OCI-LY7 (cell line): ENCODE results near the gene CST6. TPM values are rescaled to one million over a fixed set of nuclear protein-coding genes. Genes with fewer than 3 reads are reported as not detected.

Source experiments
- BruUV-seq: library from RNA; stranded (reverse); fragments of 400-500 nt; replicated peaks from 2 replicates; lab custom pipeline; 2021; lab: Mats Ljungman, UMichigan
- CTCF ChIA-PET: fragments of 300-600 bp; sonication (Branson Sonifier 250); formaldehyde crosslinking; loops from one replicate; lab custom pipeline; 2022; ENCODE audit warnings: antibody characterized with exemption; ENCODE audit not compliant: unreplicated experiment; lab: Charles Lee
- POLR2A ChIA-PET: fragments of 300-600 bp; sonication (Branson Sonifier 250); formaldehyde crosslinking; loops from one replicate; lab custom pipeline; 2022; ENCODE audit warnings: antibody characterized with exemption; lab: Charles Lee
- DNase-seq: peaks from one replicate; pipeline ENCODE4 v3.0.0-alpha.2; 2015; ENCODE audit warnings: low spot score
- H2AFZ ChIP-seq: fragments of 200-600 bp; sonication (generic), shearing (Covaris generic); 2 replicates; pipeline ENCODE4 v1.6.1; 2014; ENCODE audit warnings: mild to moderate bottlenecking, antibody characterized with exemption, low read length, moderate library complexity
- H3K27ac ChIP-seq: fragments of 200-600 bp; sonication (generic); 2 replicates; pipeline ENCODE4 v1.5.1; 2014; ENCODE audit warnings: mixed run types, low read depth, mild to moderate bottlenecking, moderate library complexity, low read length, inconsistent platforms; ENCODE audit not compliant: poor library complexity, severe bottlenecking
- H3K36me3 ChIP-seq: fragments of 200-600 bp; sonication (generic); 2 replicates; pipeline ENCODE4 v1.6.1; 2014; ENCODE audit warnings: mild to moderate bottlenecking, antibody characterized with exemption, low read length, moderate library complexity, mixed read lengths; ENCODE audit not compliant: insufficient read depth
- H3K4me1 ChIP-seq: fragments of 200-600 bp; sonication (generic); 2 replicates; pipeline ENCODE4 v1.5.1; 2014; ENCODE audit warnings: mild to moderate bottlenecking, low read length; ENCODE audit not compliant: insufficient read depth, poor library complexity, severe bottlenecking
- H3K4me2 ChIP-seq: fragments of 200-600 bp; sonication (generic); 2 replicates; pipeline ENCODE4 v1.6.1; 2014; ENCODE audit warnings: mild to moderate bottlenecking, low read length
- H3K4me3 ChIP-seq: fragments of 200-600 bp; sonication (generic); 2 replicates; pipeline ENCODE4 v1.5.1; 2014; ENCODE audit warnings: mild to moderate bottlenecking, low read depth, low read length; ENCODE audit not compliant: poor library complexity, severe bottlenecking
- H3K79me2 ChIP-seq: fragments of 200-600 bp; sonication (generic); 2 replicates; pipeline ENCODE4 v1.6.1; 2016; ENCODE audit warnings: low read depth, mild to moderate bottlenecking, low read length, moderate library complexity, mixed read lengths; ENCODE audit not compliant: insufficient read depth
- H3K9me2 ChIP-seq: fragments of 200-600 bp; sonication (generic); 2 replicates; pipeline ENCODE4 v1.6.1; 2016; ENCODE audit warnings: mild to moderate bottlenecking, low read length, mixed read lengths; ENCODE audit not compliant: insufficient read depth
- H3K9me3 ChIP-seq: fragments of 200-600 bp; sonication (generic); 2 replicates; pipeline ENCODE4 v1.6.1; 2014; ENCODE audit warnings: mild to moderate bottlenecking, mixed run types, low read length, mixed read lengths
- H4K20me1 ChIP-seq: fragments of 200-600 bp; sonication (generic); 2 replicates; pipeline ENCODE4 v1.6.1; 2014; ENCODE audit warnings: mild to moderate bottlenecking, antibody characterized with exemption, low read length, moderate library complexity, mixed read lengths; ENCODE audit not compliant: insufficient read depth
- CTCF ChIP-seq: fragments of 200-600 bp; sonication (generic); conservative IDR thresholded peaks from 2 replicates; pipeline ENCODE4 v1.5.1; 2014; ENCODE audit warnings: mild to moderate bottlenecking, antibody characterized with exemption, low read length, moderate library complexity, mixed read lengths
- EZH2phosphoT487 ChIP-seq: fragments of 200-600 bp; sonication (generic); IDR thresholded peaks from 2 replicates; pipeline ENCODE4 v1.6.1; 2018; ENCODE audit warnings: low read depth, borderline replicate concordance, mild to moderate bottlenecking, mixed run types, antibody characterized with exemption, low read length, moderate library complexity, mixed read lengths
- intact Hi-C: fragments of 100-400 bp; cut with micrococcal nuclease; formaldehyde crosslinking; loops from one replicate; pipeline ENCODE4 v1.10.0; 2022; ENCODE audit not compliant: unreplicated experiment
- total RNA-seq, 2 experiments: library from RNA; depleted of rRNA in 1 of 2; stranded (reverse); fragments of >200 nt in 1 of 2; shearing (Covaris generic) in 1 of 2; gene quantifications; 2 replicates each; pipeline ENCODE4 v1.2.3, GENCODE V29; 2014 to 2022

The CST6 gene
- total RNA-seq, 2 experiments from 2014 or later = not detected

- no peak overlapping the region for H2AFZ ChIP-seq
- no peak overlapping the region for H3K4me2 ChIP-seq
- H3K4me1 ChIP-seq = peaks cover 7% of the 10 kb centered on the region
- no peaks in the 10 kb centered on the region for H4K20me1 ChIP-seq
- H3K27ac ChIP-seq = no peak overlapping the region
- H3K4me3 ChIP-seq = no peak overlapping the region
- intact Hi-C loops = no loop called here
- no peaks in the 10 kb centered on the region for H3K9me3 ChIP-seq
- ChIA-PET POLR2A (no interaction called here), CTCF (no interaction called here)
- H3K36me3 ChIP-seq = no peaks in the 10 kb centered on the region
- BruUV-seq = no TSS peak
- no peaks in the 10 kb centered on the region for H3K9me2 ChIP-seq
- TF ChIP-seq CTCF = no peak
- DNase-seq = peak; percentile 19
- no peaks in the 10 kb centered on the region for H3K79me2 ChIP-seq
These were observed 21.3 kb downstream of the CST6 start for GRCh38 chr11:66032957-66033735.

- TF ChIP-seq CTCF (no peak), EZH2phosphoT487 (no peak)
- BruUV-seq = no TSS peak
- CTCF ChIA-PET = interaction anchor here (0.5 to 1.6 kb wide), 3 partner anchors 9 to 253 kb away, joined by 3 to 7 read pairs (median 5); partner anchors contain the start of genes CATSPER1 and YIF1A
These were observed 24.0 kb downstream of the CST6 start for GRCh38 chr11:66035653-66036333.

More at GRCh38 chr11:66035653-66036333, 24.0 kb downstream of the CST6 start:
- H3K9me2 ChIP-seq = no peaks in the 10 kb centered on the region
- H3K9me3 ChIP-seq = no peaks in the 10 kb centered on the region
- POLR2A ChIA-PET = interaction anchor here (1.5 kb wide), 1 partner anchor 9 kb away, joined by 5 read pairs; no protein-coding TSS in a partner anchor
- no peaks in the 10 kb centered on the region for H3K36me3 ChIP-seq
- no peak overlapping the region for H2AFZ ChIP-seq
- H3K4me1 ChIP-seq = peaks cover 7% of the 10 kb centered on the region
- intact Hi-C loops = no loop called here
- no peaks in the 10 kb centered on the region for H3K79me2 ChIP-seq
- DNase-seq = no peak
- H3K4me2 ChIP-seq = no peak overlapping the region
- H4K20me1 ChIP-seq = no peaks in the 10 kb centered on the region
- no peak overlapping the region for H3K4me3 ChIP-seq
- H3K27ac ChIP-seq = no peak overlapping the region
